HL-60/S4 treated with phorbol 12-myristate 13-acetate at 8.2 ng/mL for 4 days and 3 days (cell line): ENCODE data around the gene RBM42.

ENCODE experiments used
- in situ Hi-C: fragments of 300-500 bp; cut with MboI; formaldehyde crosslinking; loops from 2 replicates; pipeline ENCODE4 v1.15.0; 2022; ENCODE audit warnings: low sequenced_read_pairs

The RBM42 gene

GRCh38 chr19:35619290-35619923, 9.4 kb upstream of the RBM42 start:
- in situ Hi-C loops = no loop called here

GRCh38 chr19:35620001-35620400, 8.8 kb upstream of the RBM42 start:
- in situ Hi-C loops = no loop called here

GRCh38 chr19:35621708-35622107, 7.1 kb upstream of the RBM42 start:
- in situ Hi-C loops = no loop called here

GRCh38 chr19:35622750-35623149, 6.1 kb upstream of the RBM42 start:
- in situ Hi-C loops = no loop called here

GRCh38 chr19:35623327-35624010, 5.4 kb upstream of the RBM42 start:
- in situ Hi-C loops = no loop called here

GRCh38 chr19:35628264-35628564, 622 bp upstream of the RBM42 start:
- in situ Hi-C loops = no loop called here

- in situ Hi-C loops = no loop called here
Observed at GRCh38 chr19:35629332-35629633, 447 bp downstream of the RBM42 start.

- in situ Hi-C loops = no loop called here
Observed at GRCh38 chr19:35633727-35634440, 5.0 kb downstream of the RBM42 start.

- in situ Hi-C loops = no loop called here
Observed at GRCh38 chr19:35636651-35637050, 7.8 kb downstream of the RBM42 start.

- in situ Hi-C loops = no loop called here
Observed at GRCh38 chr19:35637165-35637564, 8.3 kb downstream of the RBM42 start.

GRCh38 chr19:35639321-35639639, 10.4 kb downstream of the RBM42 start:
- in situ Hi-C loops = no loop called here

GRCh38 chr19:35639863-35640262, 11.0 kb downstream of the RBM42 start:
- in situ Hi-C loops = no loop called here

GRCh38 chr19:35641515-35642151, 12.8 kb downstream of the RBM42 start, which contains the start of gene ETV2:
TSS of gene ETV2 (plus strand) at chr19:35641745. CDS start at chr19:35642461, 716 bp downstream.
- in situ Hi-C loops = no loop called here

- in situ Hi-C loops = no loop called here
Observed at GRCh38 chr19:35642312-35642711, 13.5 kb downstream of the RBM42 start.

GRCh38 chr19:35642798-35643254, 14.0 kb downstream of the RBM42 start:
- in situ Hi-C loops = no loop called here

GRCh38 chr19:35643255-35644205, 14.7 kb downstream of the RBM42 start:
- in situ Hi-C loops = no loop called here

GRCh38 chr19:35644206-35644986, 15.6 kb downstream of the RBM42 start:
- in situ Hi-C loops = no loop called here

- in situ Hi-C loops = no loop called here
Observed at GRCh38 chr19:35644987-35645679, 16.3 kb downstream of the RBM42 start.

- in situ Hi-C loops = no loop called here
Observed at GRCh38 chr19:35645680-35646511, 17.1 kb downstream of the RBM42 start.
